GM18508 (cell line): ENCODE data around the gene TBC1D28.
"Not testable (repeated sequence)": the region's sequence is repeated elsewhere in the genome, so short reads cannot be mapped to it uniquely, and the experiment has no call there.

Experiments
- ATAC-seq: cut with Tn5 transposase; IDR thresholded peaks from one replicate; pipeline ENCODE4 v1.9.1; 2021; ENCODE audit warnings: moderate number of reproducible peaks; ENCODE audit not compliant: insufficient read depth, unreplicated experiment

The TBC1D28 gene

DNA sequence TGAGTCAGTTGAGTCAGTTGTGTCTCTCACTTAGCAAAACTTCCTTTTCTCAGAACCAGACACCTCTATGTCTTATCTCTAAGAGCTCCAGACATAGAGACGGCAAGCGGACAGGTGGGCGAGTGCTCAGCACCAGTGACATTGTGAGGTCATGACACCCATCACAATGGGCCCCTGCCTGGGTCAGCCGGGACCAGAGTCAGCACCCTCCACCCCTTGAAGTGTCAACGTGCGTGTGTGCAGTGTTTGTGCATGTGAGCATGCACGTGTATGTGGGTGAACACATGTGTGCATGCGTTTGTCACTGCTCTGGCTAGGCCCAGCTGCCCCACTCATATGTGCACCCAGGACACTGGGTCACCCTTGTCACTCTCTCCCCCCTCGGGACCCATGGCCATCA, at the start of gene TBC1D28:
TSS of gene TBC1D28 (minus strand) at position 101 of the 400 bp plus-strand sequence. CDS start 3,039 bp downstream, outside the sequence.
- not testable (repeated sequence) for ATAC-seq

DNA sequence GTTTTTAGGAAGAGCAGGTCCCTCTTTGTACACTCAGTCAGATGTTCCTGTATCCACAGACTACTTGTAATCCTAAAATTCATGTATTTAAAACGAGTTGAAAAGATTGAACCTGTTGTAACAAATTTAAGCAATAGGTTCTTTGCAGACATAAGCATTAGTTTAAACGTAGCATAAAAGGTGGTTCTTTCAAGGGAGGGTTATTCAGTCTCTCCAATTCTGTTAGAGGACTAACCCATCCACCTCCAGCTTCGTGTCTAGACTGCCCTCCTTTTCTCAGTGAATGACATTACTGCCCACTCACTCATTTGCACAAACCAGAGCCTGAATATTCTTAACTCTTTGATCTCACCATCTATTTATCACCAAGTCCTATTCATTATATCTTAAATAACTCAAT, 38.5 kb upstream of the TBC1D28 start:
- ATAC-seq, result not testable (repeated sequence)

DNA sequence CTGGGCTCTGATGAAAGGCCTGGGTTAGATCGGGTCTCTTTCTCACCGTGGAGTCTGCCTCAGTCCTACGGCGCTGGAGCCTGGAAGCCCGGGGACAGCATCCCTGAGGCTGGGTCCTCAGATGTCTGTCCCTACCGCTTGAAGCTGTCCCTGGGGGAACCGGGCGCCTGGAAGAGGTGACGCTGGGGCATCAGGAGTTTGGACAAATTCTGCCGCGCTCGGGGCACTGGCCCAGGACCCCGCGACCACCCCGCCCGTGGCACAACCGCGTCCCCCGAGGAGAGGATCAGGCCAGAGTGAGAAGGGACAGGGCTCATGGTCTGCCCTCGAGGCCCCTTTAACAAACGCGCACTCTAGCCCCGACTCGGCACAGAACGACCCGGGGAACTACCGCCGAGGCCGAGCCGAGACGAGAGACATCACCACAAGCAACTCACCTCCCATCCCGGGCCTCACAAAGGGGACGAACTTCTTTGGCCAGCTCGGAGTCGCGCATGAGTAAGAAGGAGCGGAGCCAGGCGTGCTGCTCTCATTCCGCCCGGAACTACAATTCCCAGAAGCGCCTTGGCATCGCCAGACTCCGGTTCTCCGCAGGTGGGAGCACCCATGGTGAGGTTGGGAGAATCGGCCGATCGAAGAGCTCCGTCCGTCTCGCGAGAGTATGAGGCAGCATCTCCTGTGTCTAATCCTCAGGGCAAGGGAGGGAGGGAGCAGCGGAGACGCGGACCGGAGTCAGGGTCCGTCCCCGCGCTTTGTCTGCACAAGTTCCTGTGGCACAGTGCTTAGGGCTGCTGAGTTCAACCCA, 37.8 kb upstream of the TBC1D28 start, which contains the start of gene FOXO3B:
TSS of gene FOXO3B (minus strand) at position 548 of the 805 bp plus-strand sequence. CDS start 663 bp downstream, outside the sequence.
- ATAC-seq, result peak; percentile 73

DNA sequence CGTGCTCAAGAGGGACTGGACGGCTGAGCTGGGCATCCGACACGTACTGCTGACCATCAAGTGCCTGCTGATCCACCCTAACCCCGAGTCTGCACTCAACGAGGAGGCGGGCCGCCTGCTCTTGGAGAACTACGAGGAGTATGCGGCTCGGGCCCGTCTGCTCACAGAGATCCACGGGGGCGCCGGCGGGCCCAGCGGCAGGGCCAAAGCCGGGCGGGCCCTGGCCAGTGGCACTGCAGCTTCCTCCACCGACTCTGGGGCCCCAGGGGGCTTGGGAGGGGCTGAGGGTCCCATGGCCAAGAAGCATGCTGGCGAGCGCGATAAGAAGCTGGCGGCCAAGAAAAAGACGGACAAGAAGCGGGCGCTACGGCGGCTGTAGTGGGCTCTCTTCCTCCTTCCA, 33.2 kb upstream of the TBC1D28 start:
- ATAC-seq, result not testable (repeated sequence)

DNA sequence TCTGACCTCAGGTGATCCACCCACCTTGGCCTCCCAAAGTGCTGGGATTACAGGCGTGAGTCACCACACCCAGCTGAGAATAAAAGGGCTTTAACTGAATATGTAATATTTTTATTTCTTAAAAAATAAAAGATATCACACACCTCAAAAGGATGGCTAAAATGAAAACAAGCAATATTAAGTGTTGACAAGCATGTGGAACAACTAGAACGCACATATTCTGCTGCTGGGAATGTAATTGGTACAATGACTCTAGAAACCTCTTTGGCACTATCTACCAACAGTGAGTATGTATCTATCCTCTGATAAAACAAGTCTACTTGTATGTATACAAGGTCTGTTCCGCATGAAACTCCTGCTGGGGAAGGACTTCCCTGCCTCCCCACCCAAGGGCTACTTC, 32.7 kb upstream of the TBC1D28 start:
- ATAC-seq, result not testable (repeated sequence)

DNA sequence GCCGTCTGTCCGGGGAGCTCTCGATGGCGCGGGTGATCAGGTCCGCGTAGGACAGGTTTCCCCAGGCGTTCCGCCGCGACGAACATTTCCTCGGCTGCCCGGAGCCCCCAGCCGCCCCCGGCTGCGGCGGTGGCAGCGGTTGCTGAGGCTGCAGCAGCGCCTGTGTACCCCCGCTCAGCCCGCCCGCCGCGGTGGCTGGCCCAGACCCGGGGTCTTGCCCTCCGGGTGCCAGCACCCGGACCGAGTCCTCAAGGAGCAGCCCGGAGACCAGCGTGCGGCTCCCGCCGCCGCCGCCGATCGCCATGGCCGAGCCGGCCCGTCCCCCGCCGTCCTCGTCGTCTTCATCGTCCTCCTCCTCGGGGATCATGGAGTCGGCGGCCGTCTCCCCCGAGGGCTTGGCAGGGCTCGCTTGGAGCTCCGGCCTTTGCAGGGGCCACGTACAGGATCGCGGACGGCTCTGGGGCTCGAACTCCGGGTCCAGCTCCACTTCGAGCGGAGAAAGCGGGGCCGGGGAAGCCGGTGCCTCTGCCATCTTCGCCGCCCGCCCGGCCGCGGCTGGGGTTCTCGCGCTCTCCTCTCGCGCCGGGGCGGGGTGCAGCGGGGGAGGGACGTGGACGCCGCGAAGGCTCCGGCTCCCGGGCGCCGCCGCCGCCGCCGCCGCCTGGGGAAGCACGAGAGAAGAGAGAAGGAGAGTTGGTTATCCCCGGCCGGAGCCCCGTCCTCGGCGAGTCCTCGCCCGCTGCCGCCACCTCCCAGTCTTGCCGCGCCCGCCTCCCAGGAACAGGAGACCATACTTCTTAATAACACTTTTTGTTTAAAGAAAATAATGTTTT, 28.4 kb upstream of the TBC1D28 start:
- not testable (repeated sequence) for ATAC-seq

DNA sequence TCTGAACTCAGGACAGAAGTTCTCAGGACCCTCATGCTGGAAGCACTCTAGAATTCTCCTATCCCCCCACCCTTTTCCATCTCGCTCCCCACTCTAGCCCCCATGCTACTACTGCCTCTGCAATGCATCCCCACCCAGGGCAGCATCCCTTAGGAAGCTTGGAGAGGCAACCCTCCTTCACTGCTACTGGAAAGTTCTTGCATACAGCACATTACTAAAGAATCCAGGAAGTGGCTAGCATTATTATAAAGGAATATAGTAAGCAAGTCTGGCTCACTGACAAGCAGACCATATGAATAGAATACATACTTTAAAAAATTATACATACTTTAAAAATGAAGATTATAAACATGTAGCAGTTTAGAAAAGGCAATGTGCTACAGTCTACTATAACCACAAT, 24.4 kb upstream of the TBC1D28 start:
- not testable (repeated sequence) for ATAC-seq

DNA sequence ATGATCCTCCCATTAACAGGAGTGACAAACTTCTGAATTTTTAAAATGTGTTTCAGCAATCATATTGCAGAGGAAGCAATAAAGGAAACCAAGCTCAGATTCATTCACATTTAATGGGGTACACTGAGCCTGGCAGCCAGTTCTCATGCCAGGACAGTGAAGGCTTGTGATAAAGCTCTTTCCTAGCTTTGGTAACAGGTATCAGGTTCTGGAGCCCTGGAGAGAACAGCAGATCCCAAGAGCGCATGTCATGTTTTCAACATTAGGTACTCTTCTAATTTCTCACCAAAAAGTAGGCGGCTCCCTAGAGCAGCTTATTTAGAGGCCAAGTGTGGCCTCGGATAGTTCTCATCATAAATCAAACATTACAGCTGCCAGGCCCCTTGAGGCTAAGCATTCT, 23.3 kb upstream of the TBC1D28 start:
- ATAC-seq, result not testable (repeated sequence)

DNA sequence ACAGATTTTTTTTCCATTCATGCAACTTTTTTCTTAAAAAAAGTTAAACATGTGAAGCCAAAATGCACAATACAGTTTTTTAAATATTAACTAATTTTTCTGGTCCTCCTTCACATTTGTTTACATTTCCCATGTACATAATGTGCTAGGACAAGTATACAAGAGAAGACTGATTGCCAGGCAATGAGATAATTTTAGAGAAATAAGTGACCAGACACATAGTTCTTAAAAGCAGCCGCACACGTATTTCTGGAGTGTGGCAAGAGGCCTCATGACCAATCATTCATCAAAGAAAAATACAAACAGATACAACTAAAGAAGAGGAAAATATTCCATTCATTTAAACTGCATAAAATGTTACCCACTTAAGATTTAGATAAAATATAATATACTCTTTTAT, 22.1 kb upstream of the TBC1D28 start:
- not testable (repeated sequence) for ATAC-seq

DNA sequence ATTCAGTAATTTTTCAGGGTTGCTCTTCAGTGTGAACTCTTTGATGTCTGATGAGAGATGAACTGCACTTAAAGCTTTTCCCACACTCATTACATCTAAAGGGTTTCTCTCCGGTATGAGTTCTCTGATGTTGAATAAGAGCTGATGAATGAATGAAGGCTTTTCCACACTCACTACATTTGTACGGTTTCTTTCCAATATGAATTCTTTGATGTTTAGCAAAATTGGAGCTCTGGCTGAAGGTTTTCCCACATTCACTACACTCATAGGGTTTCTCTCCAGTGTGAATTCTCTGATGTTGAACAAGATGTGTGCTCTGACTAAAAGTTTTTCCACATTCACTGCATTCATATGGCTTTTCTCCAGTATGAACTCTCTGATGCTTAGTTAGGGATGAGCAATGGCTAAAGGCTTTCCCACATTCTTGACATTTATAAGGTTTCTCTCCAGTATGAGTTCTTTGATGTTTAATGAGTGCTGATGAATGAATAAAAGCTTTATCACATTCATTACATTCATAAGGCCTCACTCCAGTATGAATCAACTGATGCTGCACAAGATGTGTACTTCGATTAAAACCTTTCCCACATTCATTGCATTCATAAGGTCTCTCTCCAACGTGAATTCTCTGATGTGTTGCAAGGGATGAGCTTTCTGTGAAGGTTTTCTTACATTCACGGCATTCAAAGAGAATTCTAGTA, 17.9 kb upstream of the TBC1D28 start:
- ATAC-seq, result not testable (repeated sequence)

DNA sequence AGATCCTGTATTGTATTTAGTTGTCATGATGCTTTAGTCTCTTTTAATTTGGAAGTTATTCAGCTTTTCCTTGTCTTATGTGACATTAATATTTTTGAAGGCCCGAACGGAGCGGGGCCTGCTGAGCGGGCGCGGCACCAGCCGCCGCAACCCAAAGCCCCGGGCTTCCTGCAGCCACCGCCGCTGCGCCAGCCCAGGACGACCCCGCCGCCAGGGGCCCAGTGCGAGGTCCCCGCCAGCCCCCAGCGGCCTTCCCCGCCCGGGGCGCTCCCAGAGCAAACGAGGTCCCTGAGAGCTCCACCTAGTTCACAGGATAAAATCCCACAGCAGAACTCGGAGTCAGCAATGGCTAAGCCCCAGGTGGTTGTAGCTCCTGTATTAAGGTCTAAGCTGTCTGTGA, 5.9 kb upstream of the TBC1D28 start:
- not testable (repeated sequence) for ATAC-seq

DNA sequence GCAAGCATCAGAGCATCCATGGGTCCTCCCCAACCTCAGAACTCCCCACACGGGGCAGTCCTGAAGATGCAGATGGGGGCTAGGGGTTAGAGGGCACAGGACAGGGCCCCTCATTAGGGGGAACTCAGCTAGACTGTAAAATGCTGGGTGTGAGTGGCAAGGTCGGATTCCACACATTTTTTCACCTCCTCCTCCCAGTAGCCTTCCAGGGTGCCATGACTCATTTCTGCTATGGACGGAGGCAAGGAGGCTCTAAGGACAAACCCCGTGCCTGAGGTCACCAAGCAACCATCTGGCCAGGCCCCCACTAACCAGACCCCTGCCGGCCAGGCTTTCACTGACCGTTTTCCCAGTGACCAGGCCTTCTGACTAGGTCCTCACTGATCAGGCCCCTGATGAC, 1.1 kb downstream of the TBC1D28 start:
- not testable (repeated sequence) for ATAC-seq

DNA sequence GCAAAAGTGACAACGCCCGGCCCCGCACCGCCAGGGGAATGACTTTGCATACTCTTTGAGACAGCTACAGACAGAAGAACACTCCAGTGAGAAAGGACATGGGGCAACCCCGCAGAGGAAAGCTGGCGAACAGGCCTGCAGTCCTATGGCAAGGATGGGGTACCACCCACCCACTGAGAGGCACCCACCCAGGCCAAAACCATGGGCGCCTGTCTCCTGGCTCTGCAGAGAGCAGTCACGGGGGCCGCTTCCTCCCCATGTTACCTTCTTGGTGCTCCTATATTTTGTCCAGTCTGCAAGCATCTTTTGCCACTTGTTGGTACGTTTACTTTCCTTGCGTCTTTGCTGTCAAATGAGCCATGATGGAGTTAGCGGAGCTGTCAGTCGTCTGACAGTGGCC, 5.8 kb downstream of the TBC1D28 start:
- ATAC-seq, result not testable (repeated sequence)

DNA sequence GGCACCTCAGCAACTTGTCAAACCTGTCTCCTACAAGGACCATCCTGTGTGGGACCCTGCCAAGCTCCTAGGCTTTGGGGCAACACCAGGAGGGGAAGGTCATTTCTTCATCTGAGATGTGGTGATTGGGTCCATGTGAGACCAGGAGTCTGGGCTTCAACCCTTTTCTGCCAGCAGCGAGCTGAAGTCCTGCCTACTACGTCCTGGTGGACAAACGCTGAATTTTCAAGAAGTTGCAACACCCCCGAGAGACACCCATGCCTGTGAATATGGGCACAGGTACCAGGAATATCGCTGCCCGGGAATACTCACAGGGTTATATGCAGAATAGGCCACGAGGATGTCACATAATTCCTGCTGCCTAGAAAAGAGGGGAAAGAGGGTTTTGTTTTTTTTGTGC, 8.0 kb downstream of the TBC1D28 start:
- not testable (repeated sequence) for ATAC-seq

DNA sequence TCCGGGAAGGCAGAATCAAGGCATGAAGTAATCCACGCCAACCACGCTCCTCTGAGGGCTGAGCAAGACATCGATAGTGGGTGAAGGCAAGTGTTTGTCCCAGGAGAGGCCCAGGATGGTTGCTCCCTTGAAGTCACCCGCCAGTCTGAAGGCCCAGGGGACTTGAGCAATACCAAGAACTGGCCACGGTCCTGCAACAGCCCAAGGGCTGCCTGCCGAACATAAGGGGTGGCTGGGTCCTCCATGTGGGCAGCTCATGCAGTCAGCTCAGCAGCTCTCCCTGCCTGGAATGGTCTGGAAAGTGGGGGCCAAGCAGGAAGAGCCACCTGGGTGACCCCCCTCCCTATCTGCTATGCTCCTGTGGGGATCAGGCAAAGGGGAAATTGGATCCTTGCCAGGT, 8.4 kb downstream of the TBC1D28 start:
- ATAC-seq, result not testable (repeated sequence)

DNA sequence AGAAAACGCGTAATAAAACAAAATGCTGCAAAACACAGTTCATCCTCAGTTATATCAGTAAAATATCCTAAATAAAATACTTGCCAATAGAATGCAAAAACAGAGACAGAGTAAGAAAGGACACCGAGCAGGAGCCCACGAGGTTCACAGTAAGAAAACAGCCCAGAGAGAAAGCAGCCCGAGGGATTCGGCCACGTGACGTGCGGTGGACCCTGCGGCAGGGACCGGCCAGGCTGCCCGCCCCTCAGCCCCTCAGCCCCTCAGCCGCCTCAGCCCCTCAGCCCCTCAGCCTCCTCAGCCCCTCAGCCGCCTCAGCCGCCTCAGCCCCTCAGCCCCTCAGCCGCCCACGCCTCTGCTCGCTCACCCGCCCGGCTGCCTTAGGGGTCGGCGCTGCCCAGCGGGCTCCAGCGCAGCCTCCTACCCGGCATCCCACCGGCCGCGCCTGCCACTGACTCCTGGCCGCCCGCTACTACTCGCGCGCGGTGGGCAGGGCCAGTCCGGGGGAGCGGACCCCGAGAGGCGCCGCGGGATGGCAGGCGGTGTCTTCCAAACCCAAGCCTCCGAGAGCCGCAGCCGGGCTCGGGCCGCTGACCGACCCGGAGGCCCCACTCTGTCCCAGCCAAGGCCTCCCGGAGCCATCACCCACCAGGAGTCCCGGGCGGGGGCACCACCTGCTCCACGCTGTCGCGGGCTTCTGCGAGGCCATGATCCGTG, 9.5 kb downstream of the TBC1D28 start:
- ATAC-seq, result not testable (repeated sequence)

DNA sequence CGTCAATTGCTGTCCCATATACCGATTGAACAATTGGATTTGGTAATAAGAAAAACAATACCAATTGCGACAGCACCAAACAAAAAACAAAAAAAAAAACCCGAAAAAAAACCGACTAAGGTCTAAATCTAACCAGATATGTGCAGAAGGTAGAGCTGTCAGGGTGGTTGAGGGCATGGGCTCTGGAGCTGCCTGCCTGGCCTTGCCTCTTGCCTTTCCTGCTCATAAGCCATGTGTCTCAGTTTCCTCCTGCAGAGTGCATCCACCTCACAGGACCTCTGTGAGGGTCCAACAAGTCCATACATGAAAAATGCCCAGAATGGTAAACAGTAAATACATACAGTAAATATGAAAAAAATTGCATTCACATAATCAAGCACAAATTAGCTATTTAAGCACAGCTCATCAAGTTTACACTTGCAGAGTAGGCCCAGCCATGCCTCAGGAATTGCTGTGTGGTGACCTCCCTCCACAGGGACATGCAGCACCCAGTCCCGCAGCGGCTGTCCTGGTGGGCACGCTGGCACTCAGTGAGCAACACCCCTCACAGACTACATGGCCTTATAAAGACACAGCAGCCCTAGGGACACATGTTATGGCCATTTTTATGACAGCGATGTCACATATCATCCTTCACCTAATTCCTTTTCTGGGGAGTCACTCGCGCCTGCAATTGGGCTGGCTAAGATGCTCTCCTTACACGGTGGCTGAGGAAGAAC, 17.9 kb downstream of the TBC1D28 start:
- ATAC-seq, result no peak

DNA sequence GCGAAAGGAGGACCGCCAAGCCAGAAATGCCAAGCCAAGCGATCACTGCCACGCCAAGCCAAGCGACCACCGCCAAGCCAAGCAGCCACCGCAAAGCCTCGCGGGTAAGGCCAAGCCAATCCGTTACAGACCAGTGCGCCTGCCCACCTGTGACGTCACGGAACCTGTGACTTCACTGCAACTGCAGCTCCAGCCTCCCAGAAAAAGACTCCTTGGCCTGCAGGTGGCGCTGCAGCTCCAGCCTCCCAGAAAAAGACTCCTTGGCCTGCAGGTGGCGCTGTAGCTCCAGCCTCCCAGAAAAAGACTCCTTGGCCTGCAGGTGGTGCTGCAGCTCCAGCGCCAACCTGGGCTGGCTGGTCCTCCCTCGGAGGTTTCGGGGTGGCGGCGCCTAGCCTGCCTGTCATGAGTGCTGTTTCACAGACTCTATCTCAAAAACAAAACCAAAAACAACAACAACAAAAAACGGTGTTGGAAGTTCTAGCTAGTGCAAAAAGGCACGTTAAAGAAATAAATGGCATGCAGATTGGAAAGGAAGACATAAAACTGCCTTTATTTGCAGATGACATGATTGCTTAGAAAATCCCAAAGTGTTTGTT, 18.6 kb downstream of the TBC1D28 start:
- ATAC-seq, result not testable (repeated sequence)
